ENCODE measurements around the gene STAC3. TPM values are rescaled to one million over a fixed set of nuclear protein-coding genes. Genes with fewer than 3 reads are reported as not detected.

The STAC3 gene
- total and polyA plus RNA-seq, 2 of the 13 experiments (the other 11 are each of a cell fraction or from before 2014, with no cell fraction given): 0.18 to 0.22 TPM

DNA sequence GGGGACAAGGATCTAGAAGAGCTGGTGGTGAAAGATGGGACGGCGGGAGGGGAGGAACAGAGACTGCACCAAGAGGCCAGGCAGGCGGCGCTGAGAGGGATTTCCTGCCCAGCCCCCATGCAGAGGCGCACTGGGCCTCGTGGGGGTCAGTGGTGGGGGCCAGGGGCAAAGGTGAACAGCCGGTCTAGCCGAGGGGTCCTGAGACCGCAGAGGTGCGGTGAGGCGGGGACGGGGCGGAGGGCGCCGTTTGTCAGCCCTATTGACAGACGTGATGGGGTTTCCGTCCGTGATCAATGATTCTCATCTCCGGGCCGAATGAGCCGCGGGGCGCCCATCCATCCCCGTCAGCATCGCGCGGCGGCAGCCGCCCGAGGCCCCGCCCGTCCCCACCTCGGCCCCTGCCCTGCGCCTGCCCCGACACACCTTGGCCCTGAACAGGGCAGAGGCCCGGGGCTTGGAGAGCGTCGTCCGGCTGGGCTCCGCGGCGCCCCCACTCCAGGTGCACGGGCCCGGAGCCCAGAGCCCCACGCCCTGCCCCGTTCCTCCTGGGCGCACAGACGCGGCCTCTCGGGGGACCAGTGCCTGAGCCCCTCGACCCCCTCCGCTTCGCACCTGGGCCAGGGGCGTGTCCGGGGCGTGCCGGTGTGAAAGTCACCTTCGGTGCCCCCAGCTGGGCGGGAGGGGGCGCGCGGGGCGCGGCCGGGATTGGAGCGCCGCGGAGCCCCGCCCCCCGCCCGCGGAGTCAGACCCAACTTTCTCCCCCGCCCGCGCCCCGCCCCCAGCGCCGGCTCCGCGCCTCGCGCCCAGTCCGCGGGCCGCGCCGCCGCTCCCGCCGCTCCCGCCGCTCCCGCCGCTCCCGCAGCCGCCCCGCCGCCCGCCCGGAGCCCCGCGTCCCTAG is 34.7 kb downstream of the STAC3 start, which contains the start of gene NXPH4:
TSS of gene NXPH4 (plus strand) at position 781 of the 898 bp plus-strand sequence. CDS start 176 bp downstream, outside the sequence.
- Histone ChIP-seq H3K9ac (ENCODE audit: insufficient read depth, low read depth, low read length) (no peak within 1 kb of the TSS), H3K4me3 (replicated peaks in 1 of 3; ENCODE audit: insufficient read depth in 1 of 3, low read depth in 2 of 3, low read length in 3 of 3) (peak within 1 kb of the TSS in 2 of 3 experiments; percentile 46 to 61; a peak in 4 of 6 replicates), H3K4me2 (ENCODE audit: low read depth, low read length) (peak within 1 kb of the TSS; percentile 66), H2AFZ (ENCODE audit: low read length) (no peak within 1 kb of the TSS), H3K4me1 (ENCODE audit: insufficient read depth, low read length) (peaks cover 37% of the 10 kb centered on the region), H3K27me3 (ENCODE audit: control insufficient read depth in 1 of 2, insufficient read depth in 2 of 2, low read length in 2 of 2) (peaks cover 17 to 61% of the 10 kb centered on the region in 2 experiments), H3K79me2 (ENCODE audit: insufficient read depth, low read length) (no peaks in the 10 kb centered on the region), H3K36me3 (replicated peaks in 1 of 2; ENCODE audit: control insufficient read depth in 1 of 2, insufficient read depth in 2 of 2, low read length in 2 of 2) (peaks cover 4 to 13% of the 10 kb centered on the region in 2 experiments; a peak in 4 of 5 replicates), H3K27ac (ENCODE audit: extremely low read length, insufficient read depth, low read length) (no peak within 1 kb of the TSS), H4K20me1 (ENCODE audit: insufficient read depth, low read length) (peaks cover 9% of the 10 kb centered on the region; the same call in 1 of the 2 replicates), H3K9me3 (ENCODE audit: low read length) (no peaks in the 10 kb centered on the region)
- WGBS (ENCODE audit: low lambda C conversion rate): 4% methylated on average over 5 of the region's 102 CpGs
- no peak for DNase-seq (ENCODE audit: low spot score)
- intact Hi-C loops (cut with micrococcal nuclease; ENCODE audit: unreplicated experiment): no loop called here
- no TSS peak for BruUV-seq (replicated peaks)
- in situ Hi-C loops (cut with HindIII; ENCODE audit: extremely low pct_ligation_motif_present, low pct_unique_long_range_greater_than_20kb): no loop called here
- ChIA-PET POLR2A (interaction anchor here (0.5 to 1.6 kb wide), 2 partner anchors 14 to 17 kb away, joined by 3 to 10 read pairs; partner anchors contain the start of gene SHMT2), CTCF (ENCODE audit: low intra/inter-chr PET ratio, low total read pairs) (interaction anchor here (3.2 to 9.8 kb wide), 2 partner anchors 8 to 24 kb away, joined by 8 to 308 read pairs; a partner anchor contains a TSS)
- ATAC-seq: peak; percentile 11
- no peak for FAIRE-seq
- TF ChIP-seq ZNF777 (CRISPR knock-in tag; IDR thresholded peaks at IDR 0.05) (peak; percentile 58), ERF (CRISPR knock-in tag; IDR thresholded peaks at IDR 0.05) (0 out of 2 replicates have a peak, but pooled peaks have one; percentile 16), SRSF1 (optimal IDR thresholded peaks at IDR 0.05; ENCODE audit: low read depth, low read length) (peak; percentile 59), MAZ (IDR thresholded peaks at IDR 0.05; ENCODE audit: borderline replicate concordance, low read depth, low read length) (no peak), MAZ (CRISPR knock-in tag; IDR thresholded peaks at IDR 0.05; ENCODE audit: low read depth) (peak; percentile 18; the same call in 1 of the 2 replicates), SP1 (IDR thresholded peaks at IDR 0.05) (no peak), SP1 (CRISPR knock-in tag; IDR thresholded peaks at IDR 0.05) (0 out of 2 replicates have a peak, but pooled peaks have one; percentile 17), ZNF563 (CRISPR knock-in tag; IDR thresholded peaks at IDR 0.05) (0 out of 2 replicates have a peak, but pooled peaks have one; percentile 63), GABPB1 (CRISPR knock-in tag; IDR thresholded peaks at IDR 0.05) (peak; percentile 43; the same call in 1 of the 2 replicates), EZH2 (conservative IDR thresholded peaks at IDR 0.05; ENCODE audit: low read depth, low read length) (peak; percentile 94; the same call in 1 of the 2 replicates), YEATS4 (CRISPR knock-in tag; IDR thresholded peaks at IDR 0.05; ENCODE audit: borderline replicate concordance) (0 out of 2 replicates have a peak, but pooled peaks have one; percentile 14), KDM2A (CRISPR knock-in tag; IDR thresholded peaks at IDR 0.05; ENCODE audit: borderline replicate concordance, low read depth) (0 out of 2 replicates have a peak, but pooled peaks have one; percentile 3), FOXA3 (CRISPR knock-in tag; IDR thresholded peaks at IDR 0.05) (no peak)
- TF ChIP-seq, protein P1, sequence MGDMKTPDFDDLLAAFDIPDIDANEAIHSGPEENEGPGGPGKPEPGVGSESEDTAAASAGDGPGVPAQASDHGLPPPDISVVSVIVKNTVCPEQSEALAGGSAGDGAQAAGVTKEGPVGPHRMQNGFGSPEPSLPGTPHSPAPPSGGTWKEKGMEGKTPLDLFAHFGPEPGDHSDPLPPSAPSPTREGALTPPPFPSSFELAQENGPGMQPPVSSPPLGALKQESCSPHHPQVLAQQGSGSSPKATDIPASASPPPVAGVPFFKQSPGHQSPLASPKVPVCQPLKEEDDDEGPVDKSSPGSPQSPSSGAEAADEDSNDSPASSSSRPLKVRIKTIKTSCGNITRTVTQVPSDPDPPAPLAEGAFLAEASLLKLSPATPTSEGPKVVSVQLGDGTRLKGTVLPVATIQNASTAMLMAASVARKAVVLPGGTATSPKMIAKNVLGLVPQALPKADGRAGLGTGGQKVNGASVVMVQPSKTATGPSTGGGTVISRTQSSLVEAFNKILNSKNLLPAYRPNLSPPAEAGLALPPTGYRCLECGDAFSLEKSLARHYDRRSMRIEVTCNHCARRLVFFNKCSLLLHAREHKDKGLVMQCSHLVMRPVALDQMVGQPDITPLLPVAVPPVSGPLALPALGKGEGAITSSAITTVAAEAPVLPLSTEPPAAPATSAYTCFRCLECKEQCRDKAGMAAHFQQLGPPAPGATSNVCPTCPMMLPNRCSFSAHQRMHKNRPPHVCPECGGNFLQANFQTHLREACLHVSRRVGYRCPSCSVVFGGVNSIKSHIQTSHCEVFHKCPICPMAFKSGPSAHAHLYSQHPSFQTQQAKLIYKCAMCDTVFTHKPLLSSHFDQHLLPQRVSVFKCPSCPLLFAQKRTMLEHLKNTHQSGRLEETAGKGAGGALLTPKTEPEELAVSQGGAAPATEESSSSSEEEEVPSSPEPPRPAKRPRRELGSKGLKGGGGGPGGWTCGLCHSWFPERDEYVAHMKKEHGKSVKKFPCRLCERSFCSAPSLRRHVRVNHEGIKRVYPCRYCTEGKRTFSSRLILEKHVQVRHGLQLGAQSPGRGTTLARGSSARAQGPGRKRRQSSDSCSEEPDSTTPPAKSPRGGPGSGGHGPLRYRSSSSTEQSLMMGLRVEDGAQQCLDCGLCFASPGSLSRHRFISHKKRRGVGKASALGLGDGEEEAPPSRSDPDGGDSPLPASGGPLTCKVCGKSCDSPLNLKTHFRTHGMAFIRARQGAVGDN (CRISPR knock-in tag; IDR thresholded peaks at IDR 0.05): peak; percentile 62
- TF ChIP-seq, protein P2, sequence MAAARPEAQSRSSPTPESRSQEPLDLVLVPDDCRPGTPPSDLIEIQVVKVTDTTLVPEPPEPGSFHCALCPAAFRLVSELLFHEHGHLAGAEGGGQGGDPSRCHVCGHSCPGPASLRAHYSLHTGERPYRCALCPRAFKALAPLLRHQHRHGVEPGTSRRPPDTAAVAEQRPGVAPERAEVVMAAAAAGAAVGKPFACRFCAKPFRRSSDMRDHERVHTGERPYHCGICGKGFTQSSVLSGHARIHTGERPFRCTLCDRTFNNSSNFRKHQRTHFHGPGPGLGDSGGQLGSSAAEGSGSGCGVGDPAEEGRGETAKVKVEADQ (CRISPR knock-in tag; IDR thresholded peaks at IDR 0.05; ENCODE audit: borderline replicate concordance): no peak
- TF ChIP-seq, protein P3, sequence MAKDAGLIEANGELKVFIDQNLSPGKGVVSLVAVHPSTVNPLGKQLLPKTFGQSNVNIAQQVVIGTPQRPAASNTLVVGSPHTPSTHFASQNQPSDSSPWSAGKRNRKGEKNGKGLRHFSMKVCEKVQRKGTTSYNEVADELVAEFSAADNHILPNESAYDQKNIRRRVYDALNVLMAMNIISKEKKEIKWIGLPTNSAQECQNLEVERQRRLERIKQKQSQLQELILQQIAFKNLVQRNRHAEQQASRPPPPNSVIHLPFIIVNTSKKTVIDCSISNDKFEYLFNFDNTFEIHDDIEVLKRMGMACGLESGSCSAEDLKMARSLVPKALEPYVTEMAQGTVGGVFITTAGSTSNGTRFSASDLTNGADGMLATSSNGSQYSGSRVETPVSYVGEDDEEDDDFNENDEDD (CRISPR knock-in tag; IDR thresholded peaks at IDR 0.05; ENCODE audit: borderline replicate concordance): peak; percentile 41; the same call in 1 of the 2 replicates
